GM23338 (cell line): ENCODE measurements around the gene VPS39. TPM values are rescaled to one million over a fixed set of nuclear protein-coding genes. Genes with fewer than 3 reads are reported as not detected.

Source experiments
- ATAC-seq: fragments of 200-7000 bp; cut with Tn5 transposase; 3 replicates; pipeline ENCODE4 v1.9.1; 2020
- DNase-seq: peaks from one replicate; pipeline ENCODE4 v3.0.0-alpha.2; 2015; ENCODE audit warnings: low spot score
- H2AFZ ChIP-seq: fragments of 200-600 bp; sonication (generic); 2 replicates; pipeline ENCODE4 v1.8.0; 2016; ENCODE audit warnings: antibody characterized with exemption, mild to moderate bottlenecking, moderate library complexity
- H3F3A ChIP-seq: fragments of 200-600 bp; sonication (generic); replicated peaks from 2 replicates; pipeline ENCODE4 v1.8.0; 2017; ENCODE audit warnings: antibody characterized with exemption, mixed run types, low read depth
- H3K27ac ChIP-seq: fragments of 200-600 bp; sonication (generic); 2 replicates; pipeline ENCODE4 v1.6.1; 2016; ENCODE audit warnings: low read depth
- H3K27me3 ChIP-seq: fragments of 200-600 bp; sonication (generic); 2 replicates; pipeline ENCODE4 v1.8.0; 2016; ENCODE audit warnings: mild to moderate bottlenecking, mixed run types, moderate library complexity; ENCODE audit not compliant: insufficient read depth
- H3K36me3 ChIP-seq: fragments of 200-600 bp; sonication (generic); 2 replicates; pipeline ENCODE4 v1.8.0; 2016; ENCODE audit warnings: mild to moderate bottlenecking; ENCODE audit not compliant: insufficient read depth
- H3K4me1 ChIP-seq: fragments of 200-600 bp; sonication (generic); 2 replicates; pipeline ENCODE4 v1.8.0; 2016; ENCODE audit warnings: mild to moderate bottlenecking, moderate library complexity; ENCODE audit not compliant: insufficient read depth
- H3K4me2 ChIP-seq: fragments of 200-600 bp; sonication (generic); 2 replicates; pipeline ENCODE4 v1.7.1; 2017; ENCODE audit warnings: mixed run types
- H3K4me3 ChIP-seq: fragments of 200-600 bp; sonication (generic); 2 replicates; pipeline ENCODE4 v1.6.1; 2016; ENCODE audit warnings: mixed run types
- H3K79me2 ChIP-seq: fragments of 200-600 bp; sonication (generic); replicated peaks from 2 replicates; pipeline ENCODE4 v1.8.0; 2017; ENCODE audit warnings: mild to moderate bottlenecking; ENCODE audit not compliant: insufficient read depth
- H3K9me2 ChIP-seq: fragments of 200-600 bp; sonication (generic); 2 replicates; pipeline ENCODE4 v1.8.0; 2017; ENCODE audit not compliant: insufficient read depth
- H4K20me1 ChIP-seq: fragments of 200-600 bp; sonication (generic); replicated peaks from 2 replicates; pipeline ENCODE4 v1.8.0; 2017; ENCODE audit warnings: mild to moderate bottlenecking; ENCODE audit not compliant: insufficient read depth
- H3K27ac Mint-ChIP-seq: 2 replicates; pipeline ENCODE4 v1.8.0; 2020; ENCODE audit warnings: inconsistent platforms, mild to moderate bottlenecking, moderate library complexity, mixed read lengths
- H3K27me3 Mint-ChIP-seq: 3 replicates; pipeline ENCODE4 v1.8.0; 2022; ENCODE audit warnings: low read depth, mild to moderate bottlenecking, moderate library complexity, mixed read lengths, inconsistent platforms; ENCODE audit not compliant: insufficient read depth, poor library complexity
- H3K36me3 Mint-ChIP-seq: 3 replicates; pipeline ENCODE4 v1.8.0; 2021; ENCODE audit warnings: low read depth, mild to moderate bottlenecking, inconsistent platforms, moderate library complexity, mixed read lengths
- H3K4me1 Mint-ChIP-seq: 3 replicates; pipeline ENCODE4 v1.8.0; 2020; ENCODE audit warnings: mild to moderate bottlenecking, inconsistent platforms, mixed read lengths
- H3K4me3 Mint-ChIP-seq: 3 replicates; pipeline ENCODE4 v1.8.0; 2021; ENCODE audit warnings: moderate library complexity, mild to moderate bottlenecking, inconsistent platforms, mixed read lengths
- H3K9me3 Mint-ChIP-seq: 3 replicates; pipeline ENCODE4 v1.8.0; 2020; ENCODE audit warnings: moderate library complexity, mild to moderate bottlenecking, inconsistent platforms, mixed read lengths
- CREB1 ChIP-seq: fragments of 250-450 bp; sonication (Bioruptor Pico); IDR thresholded peaks from 2 replicates; pipeline ENCODE4 v1.5.0; 2020; ENCODE audit warnings: low read depth, mild to moderate bottlenecking, moderate library complexity
- ETS1 ChIP-seq: IDR thresholded peaks from 2 replicates; pipeline ENCODE4 v1.6.1; 2016; ENCODE audit warnings: antibody characterized with exemption
- EZH2 ChIP-seq: fragments of 200-600 bp; sonication (generic); IDR thresholded peaks from one replicate; pipeline ENCODE4 v1.8.0; 2017; ENCODE audit warnings: antibody characterized with exemption, mild to moderate bottlenecking, low read depth; ENCODE audit not compliant: unreplicated experiment
- EZH2phosphoT487 ChIP-seq: fragments of 200-600 bp; sonication (generic); IDR thresholded peaks from one replicate; pipeline ENCODE4 v1.8.1; 2018; ENCODE audit warnings: antibody characterized with exemption; ENCODE audit not compliant: unreplicated experiment
- JUNB ChIP-seq: IDR thresholded peaks from one replicate; pipeline ENCODE4 v1.6.1; 2016; ENCODE audit warnings: antibody characterized with exemption; ENCODE audit not compliant: unreplicated experiment
- NANOG ChIP-seq: IDR thresholded peaks from 2 replicates; pipeline ENCODE4 v1.6.1; 2016; ENCODE audit warnings: antibody characterized with exemption, borderline replicate concordance
- POLR2AphosphoS5 ChIP-seq: IDR thresholded peaks from 2 replicates; pipeline ENCODE4 v1.6.1; 2016; ENCODE audit warnings: antibody characterized with exemption, low read depth
- STAT1 ChIP-seq: IDR thresholded peaks from one replicate; pipeline ENCODE4 v1.6.1; 2016; ENCODE audit warnings: antibody characterized with exemption; ENCODE audit not compliant: unreplicated experiment
- ZNF114 ChIP-seq: fragments of 250-450 bp; sonication (Bioruptor Pico); IDR thresholded peaks from 2 replicates; pipeline ENCODE4 v1.5.0; 2020; ENCODE audit warnings: mild to moderate bottlenecking, moderate library complexity
- ZNF331 ChIP-seq: fragments of 250-450 bp; sonication (Bioruptor Pico); IDR thresholded peaks from 2 replicates; pipeline ENCODE4 v1.5.0; 2020; ENCODE audit warnings: low read depth, mild to moderate bottlenecking, moderate library complexity
- polyA plus RNA-seq: library from polyadenylated mRNA; unstranded; fragments of >200 nt; fragmentation: Nextera tagmentation; extraction: Ambion mirVana; gene quantifications from 2 replicates; pipeline ENCODE4 v1.2.1, GENCODE V29; 2016
- total RNA-seq: library from RNA; depleted of rRNA; stranded (reverse); fragments of >200 nt; shearing (Covaris generic); gene quantifications from 2 replicates; pipeline ENCODE4 v1.2.3, GENCODE V29; 2014
- TF ChIP-seq, protein P1 (sequence below), 2 experiments: fragments of 200-600 bp in 1 of 2; sonication (generic) in 1 of 2; conservative IDR thresholded peaks; 2 replicates each; pipeline versions ENCODE4 v1.5.1 to v1.6.1; 2016 to 2017; ENCODE audit warnings: antibody characterized with exemption in 2 of 2, low read depth in 2 of 2, mild to moderate bottlenecking in 2 of 2, moderate library complexity in 1 of 2
- TF ChIP-seq, protein P2 (sequence below): IDR thresholded peaks from one replicate; pipeline ENCODE4 v1.6.1; 2018; ENCODE audit warnings: antibody characterized with exemption; ENCODE audit not compliant: unreplicated experiment

Gene VPS39
- total and polyA plus RNA-seq, 2 experiments from 2014 or later: 14.9 to 45.1 TPM

DNA sequence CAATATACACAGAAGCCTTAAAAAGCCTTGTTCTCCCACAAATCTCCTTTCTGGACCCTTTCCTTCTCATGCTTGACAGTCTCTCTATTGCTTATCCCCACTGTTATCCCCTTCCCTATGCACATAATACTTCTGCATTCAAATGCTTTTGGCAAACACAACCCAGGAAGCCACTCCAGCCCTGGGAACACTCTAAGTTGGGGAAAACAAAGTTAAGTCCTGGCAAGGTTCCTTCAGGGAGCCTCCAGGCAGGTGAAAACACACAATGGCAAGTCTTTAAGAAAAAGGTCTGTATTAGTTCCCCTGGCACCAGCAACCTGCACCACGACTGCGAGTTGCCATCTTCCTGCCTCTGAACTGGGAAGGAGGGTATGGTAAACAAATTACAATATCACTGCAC, 45.2 kb upstream of the VPS39 start:
- Mint-ChIP-seq H3K36me3 (peaks cover 96% of the 10 kb centered on the region), H3K4me3 (no peak overlapping the region), H3K9me3 (peaks cover 80% of the 10 kb centered on the region), H3K4me1 (no peaks in the 10 kb centered on the region), H3K27ac (no peak overlapping the region), H3K27me3 (peaks cover 6% of the 10 kb centered on the region)
- TF ChIP-seq CREB1 (CRISPR knock-in tag) (no peak), NANOG (no peak)
- Histone ChIP-seq H3F3A (no peaks in the 10 kb centered on the region), H3K36me3 (peaks cover 55% of the 10 kb centered on the region), H3K27ac (no peak overlapping the region), H3K4me2 (no peak overlapping the region), H3K4me1 (no peaks in the 10 kb centered on the region), H4K20me1 (no peaks in the 10 kb centered on the region), H3K27me3 (no peaks in the 10 kb centered on the region), H3K4me3 (no peak overlapping the region), H2AFZ (no peak overlapping the region), H3K9me2 (peaks cover 2% of the 10 kb centered on the region; the same call in 1 of the 2 replicates), H3K79me2 (no peaks in the 10 kb centered on the region)
- DNase-seq (no peak), ATAC-seq (no peak)

DNA sequence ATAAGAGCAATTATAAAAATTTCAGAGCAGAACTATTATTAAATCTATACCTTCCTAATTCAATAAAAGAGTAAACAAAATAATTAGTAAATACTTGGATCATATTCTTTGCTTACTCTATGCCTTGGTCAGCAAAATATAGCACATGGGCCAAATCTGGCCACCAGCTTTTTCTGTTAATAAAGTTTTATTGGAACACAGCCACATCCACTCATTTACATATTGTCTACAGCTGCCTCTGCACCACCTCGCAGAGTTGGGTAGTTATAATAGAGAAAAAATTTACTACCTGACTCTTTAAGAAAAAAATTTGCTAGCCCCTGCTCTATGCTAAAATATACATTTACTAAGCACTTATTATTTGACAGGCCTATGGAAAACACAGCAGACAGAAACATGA, 32.7 kb upstream of the VPS39 start:
- no peaks in the 10 kb centered on the region for H3K4me1 Mint-ChIP-seq
- Histone ChIP-seq H3K36me3 (peaks cover 23% of the 10 kb centered on the region), H4K20me1 (peaks cover 13% of the 10 kb centered on the region), H3K27ac (no peak overlapping the region), H2AFZ (no peak overlapping the region), H3K79me2 (no peaks in the 10 kb centered on the region), H3K4me2 (no peak overlapping the region), H3F3A (no peaks in the 10 kb centered on the region), H3K4me1 (no peaks in the 10 kb centered on the region), H3K27me3 (no peaks in the 10 kb centered on the region), H3K4me3 (no peak overlapping the region), H3K9me2 (no peaks in the 10 kb centered on the region)
- no peak for ATAC-seq
- H3K27me3 Mint-ChIP-seq: no peaks in the 10 kb centered on the region
- H3K4me3 Mint-ChIP-seq: no peak overlapping the region
- H3K36me3 Mint-ChIP-seq: peaks cover 27% of the 10 kb centered on the region
- no peaks in the 10 kb centered on the region for H3K9me3 Mint-ChIP-seq
- no peak overlapping the region for H3K27ac Mint-ChIP-seq
- DNase-seq: no peak
- TF ChIP-seq CREB1 (CRISPR knock-in tag) (no peak), ETS1 (no peak), POLR2AphosphoS5 (no peak), EZH2 (no peak), NANOG (no peak), STAT1 (no peak), ZNF331 (no peak), ZNF114 (CRISPR knock-in tag) (no peak), EZH2phosphoT487 (no peak), JUNB (no peak)
- TF ChIP-seq, protein P1, sequence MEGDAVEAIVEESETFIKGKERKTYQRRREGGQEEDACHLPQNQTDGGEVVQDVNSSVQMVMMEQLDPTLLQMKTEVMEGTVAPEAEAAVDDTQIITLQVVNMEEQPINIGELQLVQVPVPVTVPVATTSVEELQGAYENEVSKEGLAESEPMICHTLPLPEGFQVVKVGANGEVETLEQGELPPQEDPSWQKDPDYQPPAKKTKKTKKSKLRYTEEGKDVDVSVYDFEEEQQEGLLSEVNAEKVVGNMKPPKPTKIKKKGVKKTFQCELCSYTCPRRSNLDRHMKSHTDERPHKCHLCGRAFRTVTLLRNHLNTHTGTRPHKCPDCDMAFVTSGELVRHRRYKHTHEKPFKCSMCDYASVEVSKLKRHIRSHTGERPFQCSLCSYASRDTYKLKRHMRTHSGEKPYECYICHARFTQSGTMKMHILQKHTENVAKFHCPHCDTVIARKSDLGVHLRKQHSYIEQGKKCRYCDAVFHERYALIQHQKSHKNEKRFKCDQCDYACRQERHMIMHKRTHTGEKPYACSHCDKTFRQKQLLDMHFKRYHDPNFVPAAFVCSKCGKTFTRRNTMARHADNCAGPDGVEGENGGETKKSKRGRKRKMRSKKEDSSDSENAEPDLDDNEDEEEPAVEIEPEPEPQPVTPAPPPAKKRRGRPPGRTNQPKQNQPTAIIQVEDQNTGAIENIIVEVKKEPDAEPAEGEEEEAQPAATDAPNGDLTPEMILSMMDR (conservative IDR thresholded peaks at IDR 0.05; ENCODE audit: low read depth in 2 of 2): no peak
- TF ChIP-seq, protein P2, sequence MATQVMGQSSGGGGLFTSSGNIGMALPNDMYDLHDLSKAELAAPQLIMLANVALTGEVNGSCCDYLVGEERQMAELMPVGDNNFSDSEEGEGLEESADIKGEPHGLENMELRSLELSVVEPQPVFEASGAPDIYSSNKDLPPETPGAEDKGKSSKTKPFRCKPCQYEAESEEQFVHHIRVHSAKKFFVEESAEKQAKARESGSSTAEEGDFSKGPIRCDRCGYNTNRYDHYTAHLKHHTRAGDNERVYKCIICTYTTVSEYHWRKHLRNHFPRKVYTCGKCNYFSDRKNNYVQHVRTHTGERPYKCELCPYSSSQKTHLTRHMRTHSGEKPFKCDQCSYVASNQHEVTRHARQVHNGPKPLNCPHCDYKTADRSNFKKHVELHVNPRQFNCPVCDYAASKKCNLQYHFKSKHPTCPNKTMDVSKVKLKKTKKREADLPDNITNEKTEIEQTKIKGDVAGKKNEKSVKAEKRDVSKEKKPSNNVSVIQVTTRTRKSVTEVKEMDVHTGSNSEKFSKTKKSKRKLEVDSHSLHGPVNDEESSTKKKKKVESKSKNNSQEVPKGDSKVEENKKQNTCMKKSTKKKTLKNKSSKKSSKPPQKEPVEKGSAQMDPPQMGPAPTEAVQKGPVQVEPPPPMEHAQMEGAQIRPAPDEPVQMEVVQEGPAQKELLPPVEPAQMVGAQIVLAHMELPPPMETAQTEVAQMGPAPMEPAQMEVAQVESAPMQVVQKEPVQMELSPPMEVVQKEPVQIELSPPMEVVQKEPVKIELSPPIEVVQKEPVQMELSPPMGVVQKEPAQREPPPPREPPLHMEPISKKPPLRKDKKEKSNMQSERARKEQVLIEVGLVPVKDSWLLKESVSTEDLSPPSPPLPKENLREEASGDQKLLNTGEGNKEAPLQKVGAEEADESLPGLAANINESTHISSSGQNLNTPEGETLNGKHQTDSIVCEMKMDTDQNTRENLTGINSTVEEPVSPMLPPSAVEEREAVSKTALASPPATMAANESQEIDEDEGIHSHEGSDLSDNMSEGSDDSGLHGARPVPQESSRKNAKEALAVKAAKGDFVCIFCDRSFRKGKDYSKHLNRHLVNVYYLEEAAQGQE: no peak
